Stimulated activated naive CD8-positive, alpha-beta T cell treated with anti-CD3 and anti-CD28 coated beads, Interleukin-15, amount 100 ng/mL, for 72 hours (primary cell): ENCODE results near the gene DDX19B.

Experiments
- ATAC-seq: fragments of 150-1000 bp; cut with Tn5 transposase; 2 replicates; pipeline ENCODE4 v1.10.0; 2021; ENCODE audit warnings: mild to moderate bottlenecking, moderate library complexity
- DNase-seq, 2 donors: peaks; one replicate each; pipeline ENCODE4 v3.0.0; 2021 to 2022
- H3K27ac Mint-ChIP-seq, 2 donors: one replicate each; pipeline ENCODE4 v1.8.0; 2022; ENCODE audit warnings: mild to moderate bottlenecking in 2 of 2, mixed read lengths in 2 of 2, moderate library complexity in 2 of 2
- H3K27me3 Mint-ChIP-seq: one replicate; pipeline ENCODE4 v1.8.0; 2022; ENCODE audit warnings: mixed read lengths
- H3K4me1 Mint-ChIP-seq: one replicate; pipeline ENCODE4 v1.8.0; 2022; ENCODE audit warnings: mild to moderate bottlenecking, mixed read lengths
- H3K4me3 Mint-ChIP-seq, 2 donors: one replicate each; pipeline ENCODE4 v1.8.0; 2022; ENCODE audit warnings: mild to moderate bottlenecking in 2 of 2, mixed read lengths in 2 of 2, moderate library complexity in 1 of 2
- H3K9me3 Mint-ChIP-seq, 2 donors: one replicate each; pipeline ENCODE4 v1.8.0; 2022; ENCODE audit warnings: mixed read lengths in 2 of 2

Gene DDX19B

DNA sequence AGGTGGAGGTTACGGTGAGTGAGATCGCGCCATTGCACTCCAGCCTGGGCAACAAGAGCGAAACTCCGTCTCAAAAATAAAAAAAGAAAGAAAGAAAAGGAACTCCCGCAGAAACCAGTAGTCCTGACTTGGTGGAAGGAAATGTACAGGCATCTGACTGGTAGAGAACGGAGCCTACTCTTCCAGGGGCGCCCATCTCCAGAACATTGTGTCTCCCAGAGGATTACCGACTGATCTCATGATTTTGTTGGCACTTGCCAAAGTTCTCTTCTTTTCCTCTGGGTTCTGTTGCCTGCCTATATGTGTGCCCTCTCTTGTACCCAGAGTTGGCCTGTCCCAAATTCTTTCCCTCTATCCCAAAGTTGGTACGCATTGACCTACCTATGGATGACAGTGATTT, 71.9 kb downstream of the DDX19B start:
- no peak for ATAC-seq
- Mint-ChIP-seq H3K27me3 (no peaks in the 10 kb centered on the region), H3K4me3 (no peak overlapping the region), H3K9me3 (no peaks in the 10 kb centered on the region), H3K4me1 (peaks cover 11% of the 10 kb centered on the region), H3K27ac (peak overlapping the region in 1 of 2 donors; percentile 65)
- DNase-seq, result no peak

GRCh38 chr16:70372921-70373728, 74.1 kb downstream of the DDX19B start:
- Mint-ChIP-seq H3K27ac (peak overlapping the region in 1 of 2 donors; percentile 74), H3K9me3 (no peaks in the 10 kb centered on the region), H3K27me3 (no peaks in the 10 kb centered on the region), H3K4me1 (peaks cover 19% of the 10 kb centered on the region), H3K4me3 (no peak overlapping the region)
- no peak for DNase-seq
- ATAC-seq, result no peak

- H3K4me1 Mint-ChIP-seq, result peaks cover 23% of the 10 kb centered on the region
Observed at GRCh38 chr16:70374213-70374612, 75.2 kb downstream of the DDX19B start.

DNA sequence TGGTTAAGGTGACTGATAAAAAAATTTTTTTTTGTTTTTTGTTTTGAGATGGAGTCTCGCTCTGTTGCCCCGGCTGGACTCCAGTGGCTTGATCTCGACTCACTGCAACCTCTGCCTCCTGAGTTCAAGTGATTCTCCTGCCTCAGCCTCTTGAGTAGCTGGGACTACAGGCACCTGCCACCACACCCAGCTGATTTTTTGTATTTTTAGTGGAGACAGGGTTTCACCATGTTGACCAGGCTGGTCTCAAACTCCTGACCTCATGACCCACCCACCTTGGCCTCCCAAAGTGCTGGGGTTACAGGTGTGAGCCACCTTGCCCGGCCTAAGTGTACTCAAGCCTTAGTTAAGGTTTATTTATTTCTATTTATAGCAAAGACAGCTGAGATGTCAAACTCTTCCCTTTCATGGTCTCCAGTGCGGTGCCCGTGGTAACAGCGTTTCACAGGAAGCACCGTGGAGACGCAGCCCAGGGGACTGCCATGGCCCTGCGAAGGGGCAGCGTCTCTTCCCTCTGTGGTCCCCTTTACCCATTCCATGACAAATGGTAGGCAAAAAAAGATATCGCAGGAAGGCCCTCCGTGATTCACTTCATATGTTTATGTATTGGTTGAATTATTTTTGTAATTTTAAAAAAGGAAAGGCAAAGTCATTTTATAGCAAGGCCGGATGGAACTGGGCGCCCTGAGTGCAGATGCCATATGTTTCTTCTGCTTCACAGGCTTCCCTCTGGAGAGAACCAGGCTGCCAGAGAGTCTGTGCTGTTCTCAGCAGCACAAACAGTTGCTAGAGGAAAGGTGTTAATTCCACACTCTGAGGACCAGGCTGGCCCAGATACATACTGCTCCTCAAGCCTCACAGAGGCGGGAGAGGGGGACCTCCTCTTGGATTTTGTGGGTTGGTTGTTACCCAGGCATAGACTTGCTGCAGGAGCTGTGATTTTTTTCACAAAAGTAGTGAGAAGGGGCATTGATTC, 76.9 kb downstream of the DDX19B start:
- no peak overlapping the region for H3K4me3 Mint-ChIP-seq
- H3K27ac Mint-ChIP-seq, result peak overlapping the region in 1 of 2 donors; percentile 88
- H3K27me3 Mint-ChIP-seq, result no peaks in the 10 kb centered on the region
- DNase-seq, result no peak
- no peaks in the 10 kb centered on the region for H3K9me3 Mint-ChIP-seq
- peaks cover 23% of the 10 kb centered on the region for H3K4me1 Mint-ChIP-seq
- ATAC-seq, result no peak

More at GRCh38 chr16:70374213-70374612, 75.2 kb downstream of the DDX19B start:
- Mint-ChIP-seq H3K4me3 (no peak overlapping the region), H3K27ac (no peak overlapping the region), H3K27me3 (no peaks in the 10 kb centered on the region), H3K9me3 (no peaks in the 10 kb centered on the region)
- ATAC-seq, result no peak
- no peak for DNase-seq

GRCh38 chr16:70377782-70378181, 78.8 kb downstream of the DDX19B start:
- no peak for ATAC-seq
- Mint-ChIP-seq H3K27ac (peak overlapping the region; percentile 16 to 41), H3K9me3 (no peaks in the 10 kb centered on the region), H3K4me3 (peak overlapping the region in 1 of 2 donors; percentile 38), H3K27me3 (no peaks in the 10 kb centered on the region), H3K4me1 (peaks cover 24% of the 10 kb centered on the region)
- no peak for DNase-seq

DNA sequence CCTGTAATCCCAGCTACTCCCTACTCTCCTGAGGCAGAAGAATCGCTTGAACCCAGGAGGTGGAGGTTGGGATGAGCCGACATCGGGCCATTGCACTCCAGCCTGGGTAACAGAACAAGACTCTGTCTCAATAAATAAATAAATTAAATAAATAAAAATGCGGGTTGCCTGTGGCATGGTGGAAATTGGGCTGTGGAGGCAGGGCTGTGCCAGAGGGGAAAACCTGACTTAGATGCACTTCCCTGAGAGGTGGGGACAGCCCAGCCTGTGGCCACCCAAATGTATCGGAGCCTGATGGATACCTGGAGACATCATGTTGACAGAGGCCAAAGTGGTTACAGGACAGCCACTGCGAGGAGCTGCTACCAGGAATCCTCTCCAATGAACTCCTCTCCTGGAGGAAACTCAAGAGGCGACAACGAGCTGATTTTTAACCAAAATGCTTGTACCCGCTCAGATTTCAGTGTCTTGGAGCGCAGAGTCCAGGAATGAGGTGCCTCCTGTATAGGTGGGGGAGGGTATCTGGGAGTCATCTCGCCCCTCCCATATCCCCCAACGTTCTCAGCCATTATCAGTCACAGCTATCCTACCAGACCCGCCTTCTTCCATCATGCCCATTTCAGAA, 80.0 kb downstream of the DDX19B start:
- no peak overlapping the region for H3K27ac Mint-ChIP-seq
- H3K27me3 Mint-ChIP-seq, result no peaks in the 10 kb centered on the region
- H3K9me3 Mint-ChIP-seq, result no peaks in the 10 kb centered on the region
- H3K4me3 Mint-ChIP-seq, result peak overlapping the region in 1 of 2 donors; percentile 92
- ATAC-seq, result no peak
- H3K4me1 Mint-ChIP-seq, result peaks cover 23% of the 10 kb centered on the region
- DNase-seq, result no peak

GRCh38 chr16:70380248-70380918, 81.4 kb downstream of the DDX19B start:
- no peaks in the 10 kb centered on the region for H3K9me3 Mint-ChIP-seq

GRCh38 chr16:70380919-70381603, 82.1 kb downstream of the DDX19B start:
- DNase-seq (peak; percentile 94 to 98), ATAC-seq (peak; percentile 92)
- H3K4me1 Mint-ChIP-seq, result peaks cover 23% of the 10 kb centered on the region
- peak overlapping the region; percentile 97 for H3K27ac Mint-ChIP-seq
- H3K9me3 Mint-ChIP-seq, result no peaks in the 10 kb centered on the region
- H3K27me3 Mint-ChIP-seq, result no peaks in the 10 kb centered on the region
- H3K4me3 Mint-ChIP-seq, result peak overlapping the region; percentile 92 to 98

More at GRCh38 chr16:70380248-70380918, 81.4 kb downstream of the DDX19B start:
- peak; percentile 84 to 86 for DNase-seq
- H3K4me3 Mint-ChIP-seq, result peak overlapping the region; percentile 92 to 98
- H3K27me3 Mint-ChIP-seq, result no peaks in the 10 kb centered on the region
- ATAC-seq, result peak; percentile 67
- H3K4me1 Mint-ChIP-seq, result peaks cover 23% of the 10 kb centered on the region
- H3K27ac Mint-ChIP-seq, result peak overlapping the region; percentile 87 to 97

DNA sequence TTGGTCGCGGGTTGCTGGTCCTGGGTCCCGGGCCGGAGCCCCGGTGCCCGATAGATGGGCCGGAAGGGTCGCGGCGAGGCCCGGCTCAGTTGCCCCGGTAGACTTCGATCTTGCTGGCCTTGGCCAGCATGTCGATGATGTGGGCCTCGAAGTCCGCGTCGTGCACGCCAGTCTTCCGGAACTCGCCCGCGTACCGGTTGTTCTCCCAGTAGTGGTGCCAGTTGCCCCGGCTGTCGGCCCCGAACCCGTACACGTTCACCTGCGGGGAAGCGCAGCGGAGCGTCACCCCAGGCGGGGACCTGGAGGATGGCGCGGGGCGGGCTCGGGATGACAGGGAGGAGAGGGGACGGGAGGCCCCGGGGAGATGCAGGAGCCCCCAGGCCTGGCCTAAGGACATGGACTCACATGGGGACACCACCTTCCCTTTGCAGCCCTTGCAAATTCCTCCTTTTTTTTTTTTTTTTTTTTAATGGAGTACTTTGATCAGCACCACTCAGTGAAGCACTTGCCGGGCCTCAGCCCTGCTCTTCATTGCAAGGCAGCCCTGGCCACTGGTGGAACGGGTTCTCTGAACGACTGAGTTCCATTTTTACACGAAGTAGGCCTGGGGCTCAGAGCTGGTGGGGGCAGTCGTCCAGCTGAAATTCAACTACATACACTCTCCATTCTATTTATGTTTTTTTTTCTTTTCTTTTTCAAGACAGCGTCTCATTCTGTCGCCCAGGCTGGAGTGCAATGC, 82.8 kb downstream of the DDX19B start:
- Mint-ChIP-seq H3K4me3 (peak overlapping the region; percentile 92 to 98), H3K27ac (peak overlapping the region; percentile 90 to 97), H3K4me1 (peaks cover 23% of the 10 kb centered on the region), H3K27me3 (no peaks in the 10 kb centered on the region), H3K9me3 (no peaks in the 10 kb centered on the region)
- DNase-seq (no peak), ATAC-seq (peak; percentile 47)

DNA sequence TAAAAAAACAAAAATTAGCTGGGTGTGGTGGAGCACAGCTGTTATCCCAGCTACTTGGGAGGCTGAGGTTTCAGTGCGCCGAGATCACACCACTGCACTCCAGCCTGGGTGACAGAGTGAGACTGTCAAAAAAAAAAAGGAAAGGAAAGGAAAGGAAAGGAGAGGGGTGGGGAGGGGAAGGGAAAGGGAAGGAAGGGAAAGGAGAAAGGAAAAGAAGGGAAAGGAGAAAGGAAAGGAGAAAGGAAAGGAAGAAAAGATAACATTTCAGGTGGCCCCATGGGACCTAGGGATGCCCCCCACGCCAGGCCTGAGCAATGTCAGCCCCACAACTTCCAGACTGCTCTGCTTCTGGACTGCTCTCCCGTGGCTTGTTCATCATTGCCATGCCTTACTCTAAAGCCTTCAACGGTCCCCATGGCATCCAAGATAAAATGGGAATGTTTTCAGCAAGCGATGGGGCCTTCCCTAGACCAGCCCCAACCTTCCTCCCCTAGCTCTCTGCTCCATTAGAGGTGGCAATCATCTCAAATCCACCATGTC, 84.5 kb downstream of the DDX19B start:
- H3K4me1 Mint-ChIP-seq, result peaks cover 16% of the 10 kb centered on the region
- ATAC-seq (no peak), DNase-seq (no peak)
- H3K27me3 Mint-ChIP-seq, result no peaks in the 10 kb centered on the region
- H3K27ac Mint-ChIP-seq, result peak overlapping the region in 1 of 2 donors; percentile 7
- H3K4me3 Mint-ChIP-seq, result no peak overlapping the region
- H3K9me3 Mint-ChIP-seq, result no peaks in the 10 kb centered on the region
